BJ (cell line): ENCODE results near the gene KRTAP9-9. TPM values are rescaled to one million over a fixed set of nuclear protein-coding genes. Genes with fewer than 3 reads are reported as not detected.

Experiments used
- CTCF ChIA-PET: fragments of 350-600 bp; formaldehyde crosslinking; extraction: SDS; loops from one replicate; lab custom pipeline; 2021; ENCODE audit warnings: antibody characterized with exemption, inconsistent platforms; lab: Yijun Ruan, JAX
- POLR2A ChIA-PET: fragments of 300-600 bp; sonication (Branson Sonifier 250); formaldehyde crosslinking; extraction: SDS; loops from one replicate; lab custom pipeline; 2021; ENCODE audit warnings: antibody characterized with exemption; lab: Charles Lee
- DNase-seq: peaks from one replicate; pipeline ENCODE4 v3.0.0-alpha.2; 2011; ENCODE audit warnings: low read depth
- H3K27me3 ChIP-seq: 2 replicates; pipeline ENCODE4 v1.6.0; 2011; ENCODE audit warnings: low read length; ENCODE audit not compliant: control insufficient read depth, insufficient read depth
- H3K36me3 ChIP-seq: 2 replicates; pipeline ENCODE4 v1.5.1; 2011; ENCODE audit warnings: low read length; ENCODE audit not compliant: control insufficient read depth, insufficient read depth
- H3K4me3 ChIP-seq: 2 replicates; pipeline ENCODE4 v1.5.1; 2011; ENCODE audit warnings: low read depth, mild to moderate bottlenecking, control low read depth, low read length
- CTCF ChIP-seq: IDR thresholded peaks from 2 replicates; pipeline ENCODE4 v1.5.1; 2011; ENCODE audit warnings: low read depth, mild to moderate bottlenecking, control low read depth, inconsistent platforms, low read length, moderate library complexity; ENCODE audit not compliant: insufficient read depth
- polyA plus RNA-seq: library from polyadenylated mRNA; depleted of rRNA; stranded (reverse); fragments of >200 nt; gene quantifications from 2 replicates; pipeline ENCODE4 v1.2.3, GENCODE V29; 2011

The KRTAP9-9 gene
- polyA plus RNA-seq, 1 experiment: not detected

- ChIA-PET POLR2A (no interaction called here), CTCF (interaction anchor here (1.6 kb wide), 1 partner anchor 12 kb away, joined by 5 read pairs; the partner anchor contains the start of gene KRTAP16-1)
- no peaks in the 10 kb centered on the region for H3K27me3 ChIP-seq
- H3K4me3 ChIP-seq: no peak overlapping the region
- DNase-seq: no peak
- TF ChIP-seq CTCF: no peak
- H3K36me3 ChIP-seq: no peaks in the 10 kb centered on the region
Observed at GRCh38 chr17:41296846-41297245, 41.7 kb downstream of the KRTAP9-9 start.

GRCh38 chr17:41298458-41299135, 43.4 kb downstream of the KRTAP9-9 start:
- no peak for TF ChIP-seq CTCF
- H3K36me3 ChIP-seq: no peaks in the 10 kb centered on the region
- no peak for DNase-seq
- H3K4me3 ChIP-seq: no peak overlapping the region
- H3K27me3 ChIP-seq: no peaks in the 10 kb centered on the region
- ChIA-PET CTCF (no interaction called here), POLR2A (no interaction called here)

DNA sequence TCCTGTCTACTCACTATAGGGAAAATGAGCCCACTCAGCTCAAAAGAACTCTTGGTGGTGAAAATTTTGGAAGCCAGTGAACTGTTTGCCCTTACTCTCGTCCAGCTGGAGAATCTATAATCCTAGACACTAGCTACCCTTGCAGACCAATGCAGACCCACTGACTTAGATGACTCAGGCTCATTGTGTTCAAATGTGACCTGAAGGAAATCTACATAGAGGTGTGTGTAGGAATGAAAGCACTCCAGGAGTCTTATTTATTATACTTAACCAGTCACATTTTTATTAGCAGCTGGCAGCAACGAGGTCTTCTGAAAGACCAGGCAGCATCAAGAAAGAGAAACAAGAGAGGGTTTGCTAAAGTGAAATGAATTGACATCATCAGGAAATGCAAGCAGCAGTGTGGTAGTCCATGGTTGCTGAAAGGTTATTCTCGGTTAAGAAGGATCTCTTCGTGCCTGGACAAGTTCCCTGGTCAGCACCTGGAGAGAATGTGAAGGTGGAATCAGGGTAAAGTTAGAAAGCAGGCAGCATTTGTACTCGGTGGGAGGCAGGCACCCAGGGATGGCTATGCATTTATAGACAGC, 46.1 kb downstream of the KRTAP9-9 start:
- POLR2A ChIA-PET: no interaction called here
- Histone ChIP-seq H3K27me3 (no peaks in the 10 kb centered on the region), H3K4me3 (no peak overlapping the region), H3K36me3 (no peaks in the 10 kb centered on the region)
- DNase-seq: no peak
- CTCF ChIA-PET: interaction anchor here (0.6 to 1.2 kb wide), 3 partner anchors 21 to 64 kb away, joined by 3 to 4 read pairs (median 3); partner anchors contain the start of gene KRTAP9-8
- no peak for TF ChIP-seq CTCF

GRCh38 chr17:41301916-41302901, 47.0 kb downstream of the KRTAP9-9 start, which contains the start of gene KRTAP29-1:
Gene KRTAP29-1, minus strand, starts transcription at chr17:41302851. Its CDS starts 0 bp downstream, at chr17:41302851.
- H3K27me3 ChIP-seq: no peaks in the 10 kb centered on the region
- ChIA-PET CTCF (interaction anchor here (0.5 to 2.0 kb wide), 4 partner anchors 20 to 363 kb away, joined by 3 to 5 read pairs (median 4); no protein-coding TSS in a partner anchor), POLR2A (no interaction called here)
- H3K36me3 ChIP-seq: no peaks in the 10 kb centered on the region
- no peak for TF ChIP-seq CTCF
- no peak for DNase-seq
- H3K4me3 ChIP-seq: no peak within 1 kb of the TSS
